Panc1 (cell line): ENCODE data around the gene SLC16A5. TPM values are rescaled to one million over a fixed set of nuclear protein-coding genes. Genes with fewer than 3 reads are reported as not detected.

ENCODE experiments used
- ATAC-seq: fragments of 200-7000 bp; cut with Tn5 transposase; 2 replicates; pipeline ENCODE4 v1.9.1; 2020; ENCODE audit warnings: mild to moderate bottlenecking, moderate library complexity
- BruUV-seq: library from RNA; stranded (reverse); fragments of 400-500 nt; replicated peaks from 2 replicates; lab custom pipeline; 2021; lab: Mats Ljungman, UMichigan
- CTCF ChIA-PET: fragments of 300-600 bp; sonication (Branson Sonifier 250); formaldehyde crosslinking; loops from one replicate; lab custom pipeline; 2022; ENCODE audit warnings: antibody characterized with exemption; lab: Charles Lee
- POLR2A ChIA-PET: fragments of 300-600 bp; sonication (Branson Sonifier 250); formaldehyde crosslinking; loops from one replicate; lab custom pipeline; 2022; ENCODE audit warnings: antibody characterized with exemption; lab: Charles Lee
- DNase-seq: peaks from one replicate; pipeline ENCODE4 v3.0.0-alpha.2; 2010; ENCODE audit warnings: low read depth, low spot score
- H3K27ac ChIP-seq: 2 replicates; pipeline ENCODE4 v1.5.1; 2011; ENCODE audit warnings: mild to moderate bottlenecking, low read length, inconsistent platforms
- H3K27me3 ChIP-seq: fragments of 200-500 bp; sonication (Bioruptor generic); 2 replicates; pipeline ENCODE4 v1.6.0; 2014; ENCODE audit warnings: low read length, inconsistent platforms; ENCODE audit not compliant: control insufficient read depth, insufficient read depth
- H3K36me3 ChIP-seq: fragments of 200-500 bp; sonication (Bioruptor generic); 2 replicates; pipeline ENCODE4 v1.5.1; 2014; ENCODE audit warnings: inconsistent platforms, mild to moderate bottlenecking, low read length, moderate library complexity; ENCODE audit not compliant: control insufficient read depth, insufficient read depth
- H3K4me1 ChIP-seq: 2 replicates; pipeline ENCODE4 v1.5.1; 2011; ENCODE audit warnings: inconsistent platforms, mild to moderate bottlenecking, low read length, moderate library complexity; ENCODE audit not compliant: control insufficient read depth, insufficient read depth
- H3K4me3 ChIP-seq, 2 experiments: 2 replicates each; pipeline ENCODE4 v1.5.1; 2011 to 2012; ENCODE audit warnings: low read depth in 2 of 2, low read length in 2 of 2, mild to moderate bottlenecking in 2 of 2, inconsistent platforms in 1 of 2, moderate library complexity in 1 of 2
- H3K9me3 ChIP-seq: fragments of 200-500 bp; sonication (Bioruptor generic); 2 replicates; pipeline ENCODE4 v1.5.1; 2014; ENCODE audit warnings: low read depth, mild to moderate bottlenecking, inconsistent platforms, low read length, moderate library complexity; ENCODE audit not compliant: control insufficient read depth, insufficient read depth
- CTCF ChIP-seq: fragments of 450-650 bp; IDR thresholded peaks from 2 replicates; pipeline ENCODE4 v1.5.1; 2017; ENCODE audit warnings: mild to moderate bottlenecking
- POLR2AphosphoS5 ChIP-seq: IDR thresholded peaks from 2 replicates; pipeline ENCODE4 v1.6.1; 2012; ENCODE audit warnings: mild to moderate bottlenecking, low read depth, low read length, moderate library complexity
- SIN3A ChIP-seq: IDR thresholded peaks from 2 replicates; pipeline ENCODE4 v1.6.1; 2012; ENCODE audit warnings: low read depth, mild to moderate bottlenecking, low read length, moderate library complexity, borderline replicate concordance; ENCODE audit not compliant: insufficient read depth
- TCF7L2 ChIP-seq: IDR thresholded peaks from 2 replicates; pipeline ENCODE4 v1.6.1; 2011; ENCODE audit warnings: mild to moderate bottlenecking, low read depth, low read length, inconsistent platforms
- in situ Hi-C: cut with HindIII; loops from 2 replicates; pipeline ENCODE4 v1.10.0; 2016; ENCODE audit warnings: low sequenced_read_pairs, low pct_unique_long_range_greater_than_20kb
- intact Hi-C: fragments of 100-400 bp; cut with micrococcal nuclease; formaldehyde crosslinking; loops from one replicate; pipeline ENCODE4 v1.10.0; 2022; ENCODE audit not compliant: unreplicated experiment
- total RNA-seq: library from RNA; stranded (reverse); gene quantifications from one replicate; pipeline ENCODE4 v1.2.1, GENCODE V29; 2021; ENCODE audit not compliant: unreplicated experiment
- TF ChIP-seq, protein P1 (sequence below), 2 experiments: IDR thresholded peaks; 2 replicates each; pipeline ENCODE4 v1.6.1; 2011 to 2012; ENCODE audit warnings: low read depth in 2 of 2, control low read depth in 1 of 2, low read length in 1 of 2, mild to moderate bottlenecking in 1 of 2, moderate library complexity in 1 of 2; ENCODE audit not compliant: insufficient read depth in 1 of 2

SLC16A5 gene
- total RNA-seq, 1 experiment from 2014 or later, result 46.6 TPM

DNA sequence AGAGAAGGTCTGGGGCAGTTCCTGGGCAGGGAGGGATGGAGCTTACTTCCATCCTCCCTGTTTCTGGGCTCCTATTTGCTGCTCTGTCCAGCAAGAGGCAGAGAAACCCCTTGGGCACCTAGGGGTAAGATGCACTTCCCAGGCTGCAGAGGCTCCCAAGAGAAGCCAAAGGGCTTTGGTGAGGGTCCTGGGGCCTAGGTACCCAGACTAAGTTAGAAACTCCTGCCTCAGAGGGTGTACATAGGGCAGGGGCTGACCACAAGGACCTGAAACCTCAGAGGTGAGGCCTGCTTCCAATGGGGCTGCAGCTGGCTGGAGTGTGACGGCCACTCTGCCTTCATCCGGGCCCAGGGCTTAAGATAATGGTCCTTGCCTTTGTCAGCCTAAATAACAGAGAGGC lies 20.4 kb downstream of the SLC16A5 start:
- in situ Hi-C loops, result no loop called here

DNA sequence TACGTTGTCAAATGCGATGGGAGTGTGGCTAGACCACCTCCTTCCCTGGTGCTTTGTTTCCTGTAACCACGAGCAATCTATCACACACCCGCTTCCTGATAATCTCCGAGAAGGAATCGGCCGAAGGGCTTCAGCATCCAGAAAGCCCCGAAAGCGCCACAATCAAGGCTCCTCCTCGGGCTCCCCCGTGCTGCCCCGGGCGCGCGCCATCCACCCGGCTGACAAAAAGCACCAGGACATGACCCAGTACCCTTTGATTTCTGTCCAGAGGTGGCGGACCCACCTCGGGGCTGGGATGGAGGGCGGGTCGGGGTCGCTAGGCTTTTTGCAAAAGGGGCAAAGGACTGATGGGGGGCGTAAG lies 21.3 kb downstream of the SLC16A5 start:
- Histone ChIP-seq H3K4me1 (peaks cover 38% of the 10 kb centered on the region), H3K9me3 (no peaks in the 10 kb centered on the region), H3K27me3 (no peaks in the 10 kb centered on the region), H3K4me3 (peak overlapping the region; percentile 83 to 88), H3K36me3 (peaks cover 6% of the 10 kb centered on the region; the same call in 1 of the 2 replicates), H3K27ac (peak overlapping the region; percentile 88)
- BruUV-seq, result no TSS peak
- in situ Hi-C loops (no loop called here), intact Hi-C loops (loop anchor here (10.0 kb wide), 1 partner anchor 134 kb away; the partner anchor contains the start of gene HID1)
- ChIA-PET POLR2A (no interaction called here), CTCF (no interaction called here)
- ATAC-seq (no peak), DNase-seq (no peak)
- TF ChIP-seq, protein P1, sequence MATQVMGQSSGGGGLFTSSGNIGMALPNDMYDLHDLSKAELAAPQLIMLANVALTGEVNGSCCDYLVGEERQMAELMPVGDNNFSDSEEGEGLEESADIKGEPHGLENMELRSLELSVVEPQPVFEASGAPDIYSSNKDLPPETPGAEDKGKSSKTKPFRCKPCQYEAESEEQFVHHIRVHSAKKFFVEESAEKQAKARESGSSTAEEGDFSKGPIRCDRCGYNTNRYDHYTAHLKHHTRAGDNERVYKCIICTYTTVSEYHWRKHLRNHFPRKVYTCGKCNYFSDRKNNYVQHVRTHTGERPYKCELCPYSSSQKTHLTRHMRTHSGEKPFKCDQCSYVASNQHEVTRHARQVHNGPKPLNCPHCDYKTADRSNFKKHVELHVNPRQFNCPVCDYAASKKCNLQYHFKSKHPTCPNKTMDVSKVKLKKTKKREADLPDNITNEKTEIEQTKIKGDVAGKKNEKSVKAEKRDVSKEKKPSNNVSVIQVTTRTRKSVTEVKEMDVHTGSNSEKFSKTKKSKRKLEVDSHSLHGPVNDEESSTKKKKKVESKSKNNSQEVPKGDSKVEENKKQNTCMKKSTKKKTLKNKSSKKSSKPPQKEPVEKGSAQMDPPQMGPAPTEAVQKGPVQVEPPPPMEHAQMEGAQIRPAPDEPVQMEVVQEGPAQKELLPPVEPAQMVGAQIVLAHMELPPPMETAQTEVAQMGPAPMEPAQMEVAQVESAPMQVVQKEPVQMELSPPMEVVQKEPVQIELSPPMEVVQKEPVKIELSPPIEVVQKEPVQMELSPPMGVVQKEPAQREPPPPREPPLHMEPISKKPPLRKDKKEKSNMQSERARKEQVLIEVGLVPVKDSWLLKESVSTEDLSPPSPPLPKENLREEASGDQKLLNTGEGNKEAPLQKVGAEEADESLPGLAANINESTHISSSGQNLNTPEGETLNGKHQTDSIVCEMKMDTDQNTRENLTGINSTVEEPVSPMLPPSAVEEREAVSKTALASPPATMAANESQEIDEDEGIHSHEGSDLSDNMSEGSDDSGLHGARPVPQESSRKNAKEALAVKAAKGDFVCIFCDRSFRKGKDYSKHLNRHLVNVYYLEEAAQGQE (IDR thresholded peaks at IDR 0.05; ENCODE audit: insufficient read depth in 1 of 2, low read depth in 2 of 2, low read length in 1 of 2), result no peak
- TF ChIP-seq CTCF (no peak), POLR2AphosphoS5 (no peak), SIN3A (no peak), TCF7L2 (no peak)

More for the DNA sequence above, 20.4 kb downstream of the SLC16A5 start:
- intact Hi-C loops, result loop anchor here (10.0 kb wide), 1 partner anchor 133 kb away; the partner anchor contains the start of gene HID1
- TF ChIP-seq, protein P1 (IDR thresholded peaks at IDR 0.05; ENCODE audit: insufficient read depth in 1 of 2, low read depth in 2 of 2, low read length in 1 of 2), result no peak
- TF ChIP-seq SIN3A, result no peak
- no peak for TF ChIP-seq CTCF
- H3K4me1 ChIP-seq, result peaks cover 39% of the 10 kb centered on the region
- no peak for DNase-seq
- no peaks in the 10 kb centered on the region for H3K9me3 ChIP-seq
- no peak for ATAC-seq
- ChIA-PET POLR2A (no interaction called here), CTCF (interaction anchor here (0.6 kb wide), 2 partner anchors 54 to 147 kb away, joined by 4 to 6 read pairs; no protein-coding TSS in a partner anchor)
- BruUV-seq, result no TSS peak
- no peak overlapping the region for H3K4me3 ChIP-seq
- H3K27me3 ChIP-seq, result no peaks in the 10 kb centered on the region
- H3K27ac ChIP-seq, result peak overlapping the region; percentile 88; the same call in 1 of the 2 replicates
- H3K36me3 ChIP-seq, result peaks cover 6% of the 10 kb centered on the region; the same call in 1 of the 2 replicates
